Measurements from ENCODE around the gene LEP.
"Not testable (repeated sequence)": the region's sequence is repeated elsewhere in the genome, so short reads cannot be mapped to it uniquely, and the experiment has no call there.

LEP gene

DNA sequence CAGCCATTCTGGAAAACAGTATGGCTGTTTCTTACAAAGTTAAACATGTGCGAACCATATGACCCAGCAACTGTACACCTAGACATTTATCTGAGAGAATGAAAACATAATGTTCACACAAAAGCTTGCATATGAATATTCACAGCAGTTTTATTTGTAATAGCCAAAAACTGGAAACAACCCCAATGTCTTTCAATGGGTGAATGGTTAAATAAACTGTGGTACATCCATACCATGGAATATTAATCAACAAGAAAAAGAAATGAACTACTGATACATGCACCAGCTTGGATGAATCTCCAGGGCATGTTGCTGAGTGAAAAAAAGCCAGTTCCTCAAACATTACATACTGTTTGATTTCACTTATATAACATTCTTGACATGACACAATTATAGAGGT, 37.3 kb downstream of the LEP start:
- no peak for DNase-seq

DNA sequence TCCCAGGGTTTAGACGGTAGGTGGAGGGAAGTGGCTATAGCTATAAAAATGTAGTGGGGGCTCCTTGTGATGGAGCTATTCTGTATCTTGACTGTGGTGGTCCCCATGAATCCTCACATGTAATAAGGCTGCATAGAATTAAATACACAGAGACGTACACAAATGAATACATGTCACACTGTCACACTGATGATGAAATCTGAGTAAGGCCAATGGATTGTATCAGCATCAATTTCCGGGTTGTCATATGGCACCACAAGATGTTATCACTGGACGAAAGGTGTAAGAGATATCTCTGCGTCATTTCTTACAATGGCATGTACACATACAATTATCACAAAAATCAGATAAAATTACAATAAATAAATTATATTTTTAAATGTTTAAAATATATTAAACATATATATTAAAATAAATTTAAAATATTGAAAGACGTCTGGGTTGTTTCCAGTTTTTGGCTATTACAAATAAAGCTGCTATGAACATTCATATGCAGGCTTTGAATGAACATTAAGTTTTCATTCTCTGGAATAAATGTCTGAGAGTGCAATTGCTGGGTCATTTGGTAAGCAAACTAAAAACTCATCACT, 38.1 kb downstream of the LEP start:
- no peak for DNase-seq

DNA sequence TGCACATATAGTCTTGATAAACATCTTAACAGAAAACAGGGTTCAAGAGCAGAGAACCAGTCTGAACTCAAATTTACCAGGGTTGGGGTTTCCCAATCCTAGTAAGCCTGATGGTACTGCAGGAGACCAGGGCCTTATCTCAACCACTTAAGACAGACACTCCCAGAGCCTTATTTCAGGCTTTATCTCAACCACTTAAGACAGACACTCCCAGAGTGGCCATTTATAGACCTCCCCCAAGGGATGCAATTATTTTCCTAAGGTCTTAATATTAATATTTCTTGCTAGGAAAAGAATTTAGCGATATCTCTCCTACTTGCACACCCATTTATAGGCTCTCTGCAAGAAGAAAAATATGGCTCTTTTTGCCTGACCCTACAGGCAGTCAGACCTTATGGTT, 39.4 kb downstream of the LEP start:
- DNase-seq = not testable (repeated sequence)

DNA sequence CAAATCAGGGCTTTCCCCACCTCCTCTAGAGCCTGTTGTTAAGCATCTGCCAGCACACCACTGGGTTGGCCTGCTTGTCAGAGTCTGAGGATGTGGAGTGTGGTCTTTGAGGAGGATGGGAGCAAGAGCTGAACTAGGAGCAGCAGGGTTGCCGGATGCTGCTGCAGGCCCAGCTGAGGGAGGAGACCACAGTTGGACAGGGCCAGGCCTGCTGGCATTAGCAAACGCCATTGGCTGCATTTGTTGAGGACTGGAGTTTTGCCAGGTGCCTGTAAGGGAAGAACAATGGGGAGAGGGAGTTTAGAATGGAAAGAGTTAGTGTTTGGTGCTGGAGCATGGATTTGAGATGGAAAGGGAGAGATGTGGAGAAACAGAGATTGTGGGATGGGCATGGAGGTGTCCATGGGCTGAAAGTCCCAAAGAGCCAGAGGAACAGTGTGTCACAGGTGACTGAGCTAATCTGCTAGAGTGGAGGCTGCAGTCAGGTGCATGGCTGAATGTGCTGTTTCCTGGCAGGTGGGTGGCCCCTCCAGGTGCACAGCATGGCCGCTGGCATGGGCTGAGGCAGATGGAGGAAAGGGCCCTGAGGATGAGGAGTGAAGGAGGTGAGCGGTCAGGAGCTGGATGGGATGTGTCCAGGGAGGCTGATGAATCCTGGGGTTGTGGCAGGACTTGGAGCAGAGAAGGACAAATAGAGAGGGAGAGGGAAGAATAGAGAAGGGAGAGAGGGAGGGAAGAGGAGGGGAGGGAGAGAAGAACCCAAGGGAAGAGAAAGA, 40.7 kb downstream of the LEP start:
- DNase-seq = no peak

DNA sequence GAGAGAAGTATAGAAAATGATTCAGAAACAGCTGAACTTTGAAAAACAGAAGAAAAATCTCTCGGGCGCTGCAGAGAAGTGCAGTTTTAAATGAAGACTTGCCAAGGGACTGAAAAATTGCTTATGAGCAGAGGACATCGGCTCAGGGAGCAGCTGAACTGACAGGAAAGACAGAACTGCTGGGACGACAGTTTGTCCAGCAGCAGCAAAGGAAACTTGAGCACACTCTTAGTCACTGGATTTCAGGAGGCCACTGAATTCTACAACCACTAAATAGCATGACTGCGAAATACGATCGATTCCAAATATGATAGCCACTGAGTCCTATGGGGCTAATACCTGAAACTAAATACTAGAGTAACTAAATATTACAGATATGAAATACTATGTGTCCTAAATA, 43.0 kb downstream of the LEP start:
- DNase-seq = no peak

DNA sequence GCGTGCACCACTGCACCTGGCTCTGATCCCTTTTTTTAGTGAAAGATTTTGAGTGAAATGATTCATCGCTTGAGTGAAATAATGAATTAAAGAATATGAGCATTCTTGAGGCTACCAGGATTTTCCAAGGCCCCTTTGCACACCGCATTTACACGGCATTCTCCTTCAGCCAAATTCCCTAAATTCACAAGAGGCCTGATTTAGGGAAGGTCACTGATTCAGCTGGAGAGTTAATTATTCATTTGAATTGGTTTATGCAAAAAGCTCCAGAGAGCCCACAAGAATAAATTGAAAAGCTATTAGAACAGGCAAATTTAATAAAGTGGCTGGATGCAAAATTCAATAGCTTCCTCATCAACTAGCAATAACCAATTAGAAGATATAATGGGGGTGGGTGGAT, 46.5 kb downstream of the LEP start:
- DNase-seq = no peak

DNA sequence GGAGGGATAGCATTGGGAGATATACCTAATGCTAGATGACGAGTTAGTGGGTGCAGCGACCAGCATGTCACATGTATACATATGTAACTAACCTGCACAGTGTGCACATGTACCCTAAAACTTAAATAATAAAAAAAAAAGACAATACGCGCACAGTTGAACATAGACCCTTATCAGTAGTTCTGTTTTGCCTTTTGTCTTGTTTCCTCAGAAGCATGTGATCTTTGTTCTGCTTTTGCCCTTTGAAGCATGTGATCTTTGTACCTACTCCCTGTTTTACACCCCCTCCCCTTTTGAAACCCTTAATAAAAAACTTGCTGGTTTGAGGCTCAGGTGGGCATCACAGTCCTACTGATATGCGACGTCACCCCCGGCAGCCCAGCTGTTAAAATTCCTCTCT, 56.9 kb downstream of the LEP start:
- DNase-seq = not testable (repeated sequence)

DNA sequence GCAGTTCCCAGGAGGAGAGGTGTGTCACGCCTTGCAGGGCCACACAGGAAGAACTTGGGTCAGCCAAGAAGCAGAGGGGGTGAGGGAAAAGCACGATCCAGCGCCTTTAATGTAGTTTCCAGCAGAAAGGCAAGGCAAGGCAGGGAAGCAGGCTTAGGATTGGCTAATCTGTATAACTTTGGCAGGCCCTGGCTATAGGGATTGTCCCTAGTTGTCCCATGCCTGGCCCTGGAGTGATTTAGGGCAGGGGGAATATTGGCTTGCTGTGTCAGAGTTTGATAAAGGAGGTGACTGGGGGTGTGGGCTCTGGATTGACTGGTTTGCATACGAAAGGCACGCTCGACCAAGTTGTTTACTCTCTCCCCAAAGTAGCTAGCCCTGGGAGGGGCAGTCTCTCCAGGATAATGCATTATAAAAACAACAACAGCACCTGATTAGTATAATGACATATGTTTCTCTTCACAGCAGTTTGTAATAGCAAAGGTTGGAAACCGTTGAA, 58.1 kb downstream of the LEP start:
- no peak for DNase-seq

DNA sequence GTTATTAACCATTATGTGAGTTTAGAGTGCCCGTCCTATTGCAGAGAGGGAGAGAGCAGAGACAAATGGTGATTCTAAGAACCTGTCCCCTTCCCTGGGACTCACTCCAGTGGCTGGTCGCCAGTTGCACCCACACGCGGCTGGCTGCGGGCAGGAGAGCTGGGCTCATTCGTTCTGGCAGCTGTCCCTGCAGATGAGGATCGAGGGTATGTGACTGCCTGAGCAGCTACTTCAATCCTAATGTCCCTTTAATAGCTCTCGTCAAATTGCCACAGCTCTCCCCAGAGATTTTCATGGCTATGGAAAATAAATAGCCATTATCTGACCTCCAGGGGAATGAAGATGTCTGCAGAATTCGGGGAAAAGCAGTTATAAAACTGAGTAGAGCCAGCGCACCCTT, 61.1 kb downstream of the LEP start:
- no peak for DNase-seq

DNA sequence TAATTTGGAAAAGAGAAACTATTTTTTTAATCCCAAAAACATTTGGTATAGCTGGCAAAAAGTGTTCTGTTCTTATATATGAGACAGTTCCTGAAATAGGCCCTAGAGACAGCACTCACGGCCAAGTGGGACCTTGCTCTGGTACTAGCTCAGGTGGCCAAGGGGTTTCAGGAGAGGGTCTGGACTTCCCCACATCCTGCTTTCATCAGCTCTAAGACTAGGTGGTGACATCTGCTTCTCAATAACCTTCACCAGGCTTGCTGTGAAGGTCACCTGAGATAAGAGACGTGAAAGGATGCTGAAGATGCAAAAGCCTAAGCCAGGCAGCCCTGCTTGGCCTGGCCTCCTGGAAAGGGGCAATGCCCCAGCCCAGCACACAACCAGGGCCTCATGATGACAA, 62.1 kb downstream of the LEP start:
- no peak for DNase-seq

DNA sequence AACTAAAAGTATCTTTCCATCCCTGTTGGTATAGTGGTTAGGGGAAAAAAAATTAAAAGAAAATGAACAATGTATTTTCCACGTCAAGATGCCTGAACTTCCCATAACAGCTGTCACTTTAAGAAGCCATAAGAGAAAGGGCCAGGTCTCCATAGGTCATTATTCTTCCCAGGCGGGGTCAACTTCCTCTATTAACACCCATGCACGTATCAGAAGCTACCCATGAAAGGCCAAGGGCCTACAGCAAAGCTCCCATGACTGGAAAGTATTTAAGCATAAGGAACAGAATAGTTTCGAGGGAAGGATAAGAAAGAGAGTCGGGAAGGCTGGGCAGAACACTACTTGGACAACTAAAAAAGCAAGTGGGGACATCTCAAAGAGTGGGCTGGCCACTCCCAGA, 62.6 kb downstream of the LEP start:
- DNase-seq = no peak

DNA sequence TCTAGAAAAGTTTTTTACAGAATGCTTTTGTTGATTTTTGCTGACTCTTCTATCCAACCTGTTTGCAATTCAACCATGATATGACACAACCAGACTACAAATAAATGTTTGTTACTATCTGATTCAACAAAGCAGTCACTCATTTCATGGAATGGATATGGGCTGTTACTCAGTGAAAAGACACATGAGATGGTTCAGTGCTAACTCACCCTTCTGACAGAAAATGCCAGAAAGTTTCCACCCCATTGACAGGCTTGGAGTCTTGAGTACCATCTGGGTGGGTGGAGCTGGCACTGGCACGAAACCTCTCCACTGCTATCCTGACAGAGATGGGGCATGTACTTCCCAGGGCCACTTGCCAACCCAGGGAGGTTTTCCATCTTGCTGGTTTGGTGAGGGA, 63.1 kb downstream of the LEP start:
- DNase-seq = no peak

DNA sequence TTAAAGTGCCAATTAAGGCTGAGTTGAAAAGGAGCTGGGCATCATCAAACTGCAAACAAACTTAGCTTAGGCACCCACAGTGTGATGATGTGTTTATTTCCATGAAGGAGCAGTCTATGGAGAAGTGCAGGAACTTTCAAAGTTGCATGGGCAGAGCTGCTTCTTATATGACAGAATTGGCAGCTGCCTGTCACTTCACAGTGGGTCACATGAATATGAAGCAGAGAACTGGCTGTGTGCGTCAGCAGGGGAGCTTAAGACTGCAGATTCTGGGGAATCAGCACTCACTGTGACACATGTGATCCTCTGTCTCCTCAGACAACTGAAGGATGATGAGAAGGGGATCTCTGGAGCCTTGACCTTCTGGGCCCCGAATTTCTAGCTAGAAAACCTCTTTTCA, 66.0 kb downstream of the LEP start:
- no peak for DNase-seq

Measured in right forelimb (tissue), 1 donor.